NT2/D1 (cell line): Measurements from ENCODE around the gene CCDC198.

ENCODE experiments used
- SUZ12 ChIP-seq: IDR thresholded peaks from 2 replicates; pipeline ENCODE4 v1.6.1; 2011; ENCODE audit not compliant: insufficient read length, insufficient read depth; ENCODE audit errors: extremely low read depth
- YY1 ChIP-seq: IDR thresholded peaks from 2 replicates; pipeline ENCODE4 v1.6.1; 2011; ENCODE audit not compliant: insufficient read length, insufficient read depth
- ZNF274 ChIP-seq: IDR thresholded peaks from 2 replicates; pipeline ENCODE4 v1.6.1; 2011; ENCODE audit warnings: mild to moderate bottlenecking, low read depth, low read length

- TF ChIP-seq SUZ12 (no peak), ZNF274 (no peak), YY1 (no peak)
Observed at GRCh38 chr14:57498659-57499058, 5.0 kb upstream of the CCDC198 start.
